HG03520 (cell line): ENCODE results near the gene CORO1C.
A peak's percentile ranks its signal among the peaks of the same experiment; 100 is the strongest.
"Not testable (repeated sequence)": the region's sequence is repeated elsewhere in the genome, so short reads cannot be mapped to it uniquely, and the experiment has no call there.

ENCODE experiments used
- ATAC-seq: cut with Tn5 transposase; IDR thresholded peaks from one replicate; pipeline ENCODE4 v1.9.1; 2021; ENCODE audit warnings: mild to moderate bottlenecking, moderate library complexity; ENCODE audit not compliant: unreplicated experiment

CORO1C gene

GRCh38 chr12:108679106-108679681 is 52.1 kb downstream of the CORO1C start:
- no peak for ATAC-seq

- ATAC-seq, result no peak
Observed at GRCh38 chr12:108678104-108678730, 53.1 kb downstream of the CORO1C start.

- ATAC-seq, result no peak
Observed at GRCh38 chr12:108677381-108677780, 53.9 kb downstream of the CORO1C start.

- no peak for ATAC-seq
Observed at GRCh38 chr12:108676707-108677106, 54.6 kb downstream of the CORO1C start.

- ATAC-seq, result no peak
Observed at GRCh38 chr12:108675792-108676191, 55.5 kb downstream of the CORO1C start.

GRCh38 chr12:108672054-108672453 is 59.3 kb downstream of the CORO1C start:
- no peak for ATAC-seq

- no peak for ATAC-seq
Observed at GRCh38 chr12:108671110-108671509, 60.2 kb downstream of the CORO1C start.

- ATAC-seq, result no peak
Observed at GRCh38 chr12:108670066-108670631, 61.2 kb downstream of the CORO1C start.

- ATAC-seq, result no peak
Observed at GRCh38 chr12:108668542-108668941, 62.8 kb downstream of the CORO1C start.

- ATAC-seq, result no peak
Observed at GRCh38 chr12:108668063-108668462, 63.3 kb downstream of the CORO1C start.

GRCh38 chr12:108667349-108667748 is 64.0 kb downstream of the CORO1C start:
- ATAC-seq, result no peak

GRCh38 chr12:108666401-108666881 is 64.9 kb downstream of the CORO1C start:
- no peak for ATAC-seq

- ATAC-seq, result no peak
Observed at GRCh38 chr12:108665608-108666202, 65.6 kb downstream of the CORO1C start.

GRCh38 chr12:108664338-108665258 is 66.7 kb downstream of the CORO1C start:
- peak; percentile 77 for ATAC-seq

GRCh38 chr12:108663324-108664015 is 67.8 kb downstream of the CORO1C start:
- no peak for ATAC-seq

GRCh38 chr12:108658115-108658514 is 73.2 kb downstream of the CORO1C start:
- ATAC-seq, result not testable (repeated sequence)

GRCh38 chr12:108657130-108657745 is 74.1 kb downstream of the CORO1C start:
- ATAC-seq, result no peak

- ATAC-seq, result not testable (repeated sequence)
Observed at GRCh38 chr12:108656247-108656646, 75.1 kb downstream of the CORO1C start.

GRCh38 chr12:108655812-108656175 is 75.5 kb downstream of the CORO1C start:
- ATAC-seq, result not testable (repeated sequence)

- not testable (repeated sequence) for ATAC-seq
Observed at GRCh38 chr12:108654622-108655021, 76.7 kb downstream of the CORO1C start.
